Cardiac muscle cell (in vitro differentiated cells and primary cell): ENCODE results near the gene AATK. TPM values are rescaled to one million over a fixed set of nuclear protein-coding genes. Genes with fewer than 3 reads are reported as not detected.

Source experiments
- DNase-seq, 2 donors: peaks; one replicate each; pipeline versions ENCODE4 v3.0.0 to v3.0.0-alpha.2; 2010 to 2017; ENCODE audit warnings: low read depth in 1 of 2, low spot score in 1 of 2
- H3K27ac ChIP-seq: fragments of 200-600 bp; sonication (generic); 2 replicates; pipeline ENCODE4 v1.5.1; 2016
- H3K27me3 ChIP-seq: fragments of 200-600 bp; sonication (generic); 2 replicates; pipeline ENCODE4 v1.6.0; 2016; ENCODE audit warnings: control low read depth
- H3K36me3 ChIP-seq: fragments of 200-600 bp; sonication (generic); 2 replicates; pipeline ENCODE4 v1.5.1; 2016; ENCODE audit warnings: control low read depth
- H3K4me1 ChIP-seq: fragments of 200-600 bp; sonication (generic); 2 replicates; pipeline ENCODE4 v1.8.1; 2017; ENCODE audit warnings: low read depth, mild to moderate bottlenecking, mixed run types
- H3K4me3 ChIP-seq: fragments of 200-600 bp; sonication (generic); 2 replicates; pipeline ENCODE4 v1.5.1; 2016; ENCODE audit warnings: mild to moderate bottlenecking
- H3K9me3 ChIP-seq: fragments of 200-600 bp; sonication (generic); 2 replicates; pipeline ENCODE4 v1.5.1; 2017; ENCODE audit warnings: low read depth, mild to moderate bottlenecking, control low read depth
- CTCF ChIP-seq: IDR thresholded peaks from 2 replicates; pipeline ENCODE4 v1.5.1; 2012; ENCODE audit warnings: low read depth, mild to moderate bottlenecking, low read length
- polyA plus RNA-seq: library from polyadenylated mRNA; unstranded; fragments of >200 nt; fragmentation: Nextera tagmentation; extraction: Ambion mirVana; gene quantifications from 2 replicates; pipeline ENCODE4 v1.2.1, GENCODE V29; 2016
- total RNA-seq: library from RNA; depleted of rRNA; stranded (reverse); fragments of >200 nt; gene quantifications from 2 replicates; pipeline ENCODE4 v1.2.3, GENCODE V29; 2016

The AATK gene
- total and polyA plus RNA-seq, 2 experiments from 2014 or later = 8.0 to 21.9 TPM

GRCh38 chr17:81195941-81196495 lies 30.0 kb upstream of the AATK start:
- Histone ChIP-seq H3K4me3 (no peak overlapping the region), H3K36me3 (no peaks in the 10 kb centered on the region), H3K9me3 (no peaks in the 10 kb centered on the region), H3K27ac (no peak overlapping the region), H3K27me3 (no peaks in the 10 kb centered on the region), H3K4me1 (no peaks in the 10 kb centered on the region)
- DNase-seq = no peak
- TF ChIP-seq CTCF = no peak

DNA sequence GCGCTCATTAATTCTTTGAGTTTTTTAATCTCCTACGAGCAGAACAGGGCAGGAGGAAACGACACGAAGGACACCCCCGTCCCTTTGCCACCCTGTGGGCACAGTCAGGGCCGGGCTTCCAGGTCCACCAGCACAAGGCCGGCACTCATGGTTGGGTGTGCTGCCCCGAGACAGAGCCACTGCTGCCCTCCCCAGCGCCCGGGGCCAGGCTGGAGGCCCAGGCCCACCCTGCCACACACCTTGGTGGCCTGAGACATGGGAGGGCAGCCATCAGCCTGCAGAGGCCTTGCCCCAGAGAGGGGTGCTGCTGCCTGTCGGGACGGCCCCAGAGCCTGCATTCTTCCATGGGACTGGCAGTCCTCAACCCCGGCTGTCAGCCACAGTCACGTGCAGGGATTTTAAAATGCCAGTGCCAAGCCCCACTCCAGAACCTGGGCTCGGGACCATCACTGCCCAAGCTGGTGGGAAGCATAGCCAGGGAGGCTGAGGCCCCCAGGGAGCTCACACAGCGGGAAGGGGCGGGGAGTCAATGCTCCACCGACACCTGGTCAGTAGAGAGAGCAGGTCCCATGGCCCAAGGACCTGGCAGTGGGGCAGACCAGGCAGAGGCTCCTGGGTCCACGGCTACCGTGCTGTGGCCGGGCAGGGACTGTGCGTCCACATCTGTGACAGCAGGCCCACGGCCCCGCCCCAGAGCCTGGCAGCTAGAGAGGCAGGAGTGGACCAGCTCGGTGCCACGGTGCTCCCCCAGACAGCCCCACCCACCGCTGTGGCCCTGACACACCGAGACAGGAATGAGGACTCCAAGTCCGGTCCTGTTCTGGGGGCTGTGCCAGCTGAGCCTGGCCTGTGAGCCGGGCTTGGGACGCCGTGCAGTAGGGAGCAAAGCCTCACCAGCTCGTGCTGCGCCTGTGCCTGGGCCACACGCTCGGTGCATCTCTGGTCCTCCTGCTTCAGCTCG lies 29.2 kb upstream of the AATK start:
- Histone ChIP-seq H3K9me3 (no peaks in the 10 kb centered on the region), H3K4me1 (no peaks in the 10 kb centered on the region), H3K4me3 (no peak overlapping the region), H3K36me3 (no peaks in the 10 kb centered on the region), H3K27me3 (no peaks in the 10 kb centered on the region), H3K27ac (no peak overlapping the region)
- DNase-seq = no peak
- TF ChIP-seq CTCF = no peak

DNA sequence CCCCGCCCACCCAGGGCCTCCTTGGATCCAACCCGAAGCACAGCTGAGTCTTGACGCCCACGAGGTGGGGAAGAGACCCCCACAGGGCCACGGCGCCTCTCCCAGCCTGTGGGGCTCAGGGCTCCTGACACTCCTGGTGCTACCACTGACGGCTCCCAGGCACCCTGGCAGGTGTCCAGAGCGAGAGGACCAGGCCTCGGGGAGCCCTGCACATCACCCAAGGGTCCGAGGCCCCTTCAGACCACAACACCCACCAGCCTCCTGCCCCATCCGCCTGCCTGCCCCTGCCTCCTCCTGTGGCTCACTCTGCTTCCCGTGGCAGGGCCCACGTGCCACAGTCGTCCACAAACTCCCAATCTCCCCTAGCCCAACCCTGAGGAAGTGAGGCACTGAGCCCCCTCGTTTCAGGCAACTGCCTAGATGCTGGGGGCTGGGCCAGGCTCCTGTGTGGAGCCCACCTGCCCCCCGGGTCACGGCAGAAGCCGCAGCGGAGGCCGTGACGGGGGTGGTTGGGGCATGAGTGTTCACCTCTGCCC lies 28.3 kb upstream of the AATK start:
- H3K27me3 ChIP-seq = no peaks in the 10 kb centered on the region
- TF ChIP-seq CTCF = no peak
- no peaks in the 10 kb centered on the region for H3K36me3 ChIP-seq

DNA sequence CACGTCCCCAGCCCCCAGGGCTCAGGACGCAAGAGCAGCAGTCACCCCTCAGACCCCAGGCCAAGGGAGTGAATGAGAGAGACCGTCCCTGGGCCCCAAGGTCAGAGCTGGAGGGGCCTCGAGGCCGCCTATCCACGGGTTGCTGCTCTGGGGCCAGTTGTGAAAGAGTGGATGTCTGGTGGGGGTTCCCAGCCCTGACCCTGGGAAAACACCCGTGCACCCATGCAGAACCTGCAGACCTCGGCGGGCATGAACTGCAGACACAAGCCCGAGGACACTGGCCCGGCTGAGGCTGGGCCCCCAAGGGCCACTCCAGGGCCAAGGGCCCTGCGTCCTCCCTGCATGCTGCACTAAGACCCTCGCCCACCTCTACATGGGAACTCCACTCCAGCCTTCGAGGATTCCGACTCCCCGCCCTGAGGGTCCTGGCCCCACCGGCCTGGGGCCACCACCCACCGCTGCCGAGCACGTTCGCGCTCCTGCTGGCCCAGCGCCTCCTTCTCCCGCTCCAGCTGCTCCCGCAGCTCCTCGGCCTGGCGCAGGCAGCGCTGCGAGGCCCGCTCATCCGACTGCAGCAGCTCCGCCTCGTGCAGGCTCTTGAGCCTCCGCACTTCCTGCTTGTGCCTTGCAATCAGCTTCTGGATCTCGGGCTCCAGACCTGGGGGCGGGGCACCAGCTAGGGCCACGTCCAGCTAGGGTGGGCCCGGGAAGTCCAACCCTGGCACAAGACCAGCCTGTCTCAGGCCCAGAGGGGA lies 27.6 kb upstream of the AATK start:
- no peaks in the 10 kb centered on the region for H3K9me3 ChIP-seq
- no peak for TF ChIP-seq CTCF
- H3K36me3 ChIP-seq = no peaks in the 10 kb centered on the region
- H3K4me1 ChIP-seq = no peaks in the 10 kb centered on the region
- no peaks in the 10 kb centered on the region for H3K27me3 ChIP-seq
- no peak for DNase-seq
- no peak overlapping the region for H3K4me3 ChIP-seq
- no peak overlapping the region for H3K27ac ChIP-seq

More for the DNA sequence above, 28.3 kb upstream of the AATK start:
- H3K4me1 ChIP-seq = no peaks in the 10 kb centered on the region
- DNase-seq = no peak
- H3K27ac ChIP-seq = no peak overlapping the region
- no peaks in the 10 kb centered on the region for H3K9me3 ChIP-seq
- H3K4me3 ChIP-seq = no peak overlapping the region

DNA sequence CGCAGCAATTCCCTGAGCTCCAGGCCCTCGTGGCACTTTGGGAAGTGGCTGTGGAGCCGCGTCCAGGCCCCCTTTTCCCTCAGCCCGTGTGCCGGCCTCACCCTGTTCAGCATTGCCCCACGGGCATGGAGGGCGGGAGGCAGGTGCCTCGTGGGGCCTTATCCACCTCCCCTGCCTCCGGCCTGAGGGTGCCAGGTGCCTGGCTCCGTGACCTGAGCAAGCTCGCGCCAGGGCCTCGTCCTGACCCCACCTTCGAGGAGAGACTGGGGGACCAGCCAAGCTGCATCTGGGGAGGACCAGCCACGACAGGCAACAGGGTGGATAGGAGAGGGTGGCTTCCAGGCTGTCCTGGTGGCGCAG lies 27.0 kb upstream of the AATK start:
- DNase-seq = no peak
- Histone ChIP-seq H3K27me3 (no peaks in the 10 kb centered on the region), H3K4me3 (no peak overlapping the region), H3K4me1 (no peaks in the 10 kb centered on the region), H3K36me3 (no peaks in the 10 kb centered on the region), H3K9me3 (no peaks in the 10 kb centered on the region), H3K27ac (no peak overlapping the region)
- no peak for TF ChIP-seq CTCF
